ENCODE data around the gene CLDND2.

Gene CLDND2

GRCh38 chr19:51333836-51334460, 34.9 kb downstream of the CLDND2 start:
- TF ChIP-seq CTCF (IDR thresholded peaks at IDR 0.05; ENCODE audit: insufficient read depth, missing control alignments) = no peak
- no peak for DNase-seq (ENCODE audit: insufficient read length, low spot score)
- FAIRE-seq = no peak

GRCh38 chr19:51331716-51332115, 37.1 kb downstream of the CLDND2 start:
- DNase-seq (ENCODE audit: insufficient read length, low spot score) (no peak), FAIRE-seq (no peak)
- no peak for TF ChIP-seq CTCF (IDR thresholded peaks at IDR 0.05; ENCODE audit: insufficient read depth, missing control alignments)

GRCh38 chr19:51331193-51331592, 37.6 kb downstream of the CLDND2 start:
- TF ChIP-seq CTCF (IDR thresholded peaks at IDR 0.05; ENCODE audit: insufficient read depth, missing control alignments) = no peak
- no peak for DNase-seq (ENCODE audit: insufficient read length, low spot score)
- no peak for FAIRE-seq

- TF ChIP-seq CTCF (IDR thresholded peaks at IDR 0.05; ENCODE audit: insufficient read depth, missing control alignments) = no peak
- DNase-seq (ENCODE audit: insufficient read length, low spot score) (no peak), FAIRE-seq (no peak)
These were observed 38.4 kb downstream of the CLDND2 start for GRCh38 chr19:51330366-51330765.

GRCh38 chr19:51329411-51329810, 39.4 kb downstream of the CLDND2 start:
- DNase-seq (ENCODE audit: insufficient read length, low spot score) (no peak), FAIRE-seq (no peak)
- no peak for TF ChIP-seq CTCF (IDR thresholded peaks at IDR 0.05; ENCODE audit: insufficient read depth, missing control alignments)

GRCh38 chr19:51327066-51328001, 41.5 kb downstream of the CLDND2 start:
- no peak for DNase-seq (ENCODE audit: insufficient read length, low spot score)
- no peak for TF ChIP-seq CTCF (IDR thresholded peaks at IDR 0.05; ENCODE audit: insufficient read depth, missing control alignments)
- FAIRE-seq = no peak
